Measurements from ENCODE around the gene SRRM3.

The SRRM3 gene

DNA sequence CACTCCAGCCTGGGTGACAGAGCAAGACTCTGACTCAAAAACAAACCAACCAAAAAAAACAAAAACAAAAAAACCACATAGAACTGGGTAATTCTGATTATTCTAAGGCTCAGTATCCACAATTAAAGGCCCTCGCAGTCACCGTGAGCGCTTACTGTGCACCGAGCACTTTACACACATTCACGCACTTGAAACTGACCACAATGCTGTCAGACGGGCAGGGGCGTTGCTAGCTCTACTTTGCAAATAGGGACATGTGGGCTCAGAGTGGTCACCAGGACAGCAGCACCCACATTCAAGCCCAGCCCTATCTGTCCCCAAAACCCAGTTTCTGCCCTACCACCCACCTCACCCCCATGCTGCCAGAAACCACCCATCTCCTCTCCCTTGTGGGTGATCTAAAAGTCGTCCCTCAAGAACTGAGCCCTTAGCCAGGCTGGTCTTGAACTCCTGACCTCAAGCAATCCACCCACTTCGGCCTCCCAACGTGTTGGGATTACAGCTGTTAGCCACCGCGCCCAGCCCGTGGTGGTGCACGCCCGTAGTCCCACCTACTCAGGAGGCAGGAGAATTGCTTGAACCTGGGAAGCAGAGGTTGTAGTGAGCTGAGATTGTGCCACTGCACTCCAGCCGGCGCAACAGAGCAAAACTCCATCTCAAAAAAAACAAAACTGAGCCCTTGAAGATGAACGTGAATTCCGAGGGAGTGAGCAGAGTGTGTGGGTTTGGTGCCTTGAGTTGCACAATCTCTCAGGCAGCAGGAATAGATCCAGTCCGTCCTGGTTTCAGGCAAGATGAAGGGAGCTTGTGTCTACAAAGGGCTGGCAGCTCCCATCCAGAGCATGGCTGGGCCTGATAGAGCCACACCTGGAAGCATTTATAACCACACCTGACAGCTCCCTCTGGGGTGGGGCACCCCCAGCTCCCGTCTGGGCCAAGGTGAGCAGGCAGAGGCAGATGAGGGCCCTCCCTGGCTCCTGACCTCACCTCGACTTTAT, 95.3 kb downstream of the SRRM3 start:
- POLR2A ChIA-PET: interaction anchor here (0.6 to 1.2 kb wide), 4 partner anchors 11 to 21 kb away, joined by 3 to 5 read pairs (median 4); no protein-coding TSS in a partner anchor
- TF ChIP-seq, protein P1, sequence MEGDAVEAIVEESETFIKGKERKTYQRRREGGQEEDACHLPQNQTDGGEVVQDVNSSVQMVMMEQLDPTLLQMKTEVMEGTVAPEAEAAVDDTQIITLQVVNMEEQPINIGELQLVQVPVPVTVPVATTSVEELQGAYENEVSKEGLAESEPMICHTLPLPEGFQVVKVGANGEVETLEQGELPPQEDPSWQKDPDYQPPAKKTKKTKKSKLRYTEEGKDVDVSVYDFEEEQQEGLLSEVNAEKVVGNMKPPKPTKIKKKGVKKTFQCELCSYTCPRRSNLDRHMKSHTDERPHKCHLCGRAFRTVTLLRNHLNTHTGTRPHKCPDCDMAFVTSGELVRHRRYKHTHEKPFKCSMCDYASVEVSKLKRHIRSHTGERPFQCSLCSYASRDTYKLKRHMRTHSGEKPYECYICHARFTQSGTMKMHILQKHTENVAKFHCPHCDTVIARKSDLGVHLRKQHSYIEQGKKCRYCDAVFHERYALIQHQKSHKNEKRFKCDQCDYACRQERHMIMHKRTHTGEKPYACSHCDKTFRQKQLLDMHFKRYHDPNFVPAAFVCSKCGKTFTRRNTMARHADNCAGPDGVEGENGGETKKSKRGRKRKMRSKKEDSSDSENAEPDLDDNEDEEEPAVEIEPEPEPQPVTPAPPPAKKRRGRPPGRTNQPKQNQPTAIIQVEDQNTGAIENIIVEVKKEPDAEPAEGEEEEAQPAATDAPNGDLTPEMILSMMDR (IDR thresholded peaks at IDR 0.05; ENCODE audit: insufficient read depth, low read length, missing control alignments): no peak
- peak; percentile 75 for DNase-seq (ENCODE audit: low read depth, low spot score)
- peak overlapping the region; percentile 8; the same call in 1 of the 2 replicates for H3K4me3 ChIP-seq (ENCODE audit: low read depth, low read length)
- CTCF ChIA-PET: interaction anchor here (1.2 to 8.3 kb wide), 5 partner anchors 8 to 119 kb away, joined by 3 to 164 read pairs (median 4); no protein-coding TSS in a partner anchor

DNA sequence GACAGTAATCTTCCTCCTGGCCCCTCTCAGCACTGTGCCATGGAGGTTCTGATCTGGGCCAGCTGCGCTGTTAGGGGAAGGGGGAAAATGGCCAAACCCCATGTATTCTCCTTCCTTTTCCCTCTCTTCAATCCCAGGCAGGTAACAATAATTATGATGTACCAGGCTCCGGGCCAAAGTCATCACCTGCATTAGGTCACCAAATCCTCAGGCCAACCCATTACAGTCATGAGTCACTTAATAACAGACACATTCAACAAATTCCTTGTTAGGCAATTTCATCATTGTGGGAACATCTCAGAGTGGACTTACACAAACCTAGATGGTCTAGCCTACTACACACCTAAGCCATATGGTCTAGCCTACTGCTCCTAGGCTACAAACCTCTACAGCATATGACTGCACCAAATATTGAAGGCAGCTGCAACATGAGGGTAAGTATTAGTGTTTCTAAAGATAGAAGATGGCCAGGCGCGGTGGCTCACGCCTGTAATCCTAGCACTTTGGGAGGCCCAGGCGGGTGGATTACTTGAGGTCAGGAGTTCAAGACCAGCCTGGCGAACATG, 98.6 kb downstream of the SRRM3 start:
- H3K4me3 ChIP-seq (ENCODE audit: low read depth, low read length): no peak overlapping the region
- no peak for DNase-seq (ENCODE audit: low read depth, low spot score)
- ChIA-PET CTCF (interaction anchor here (1.2 to 2.5 kb wide), 2 partner anchors 9 to 14 kb away, joined by 6 to 11 read pairs; no protein-coding TSS in a partner anchor), POLR2A (no interaction called here)
- TF ChIP-seq, protein P1 (IDR thresholded peaks at IDR 0.05; ENCODE audit: insufficient read depth, low read length, missing control alignments): no peak

DNA sequence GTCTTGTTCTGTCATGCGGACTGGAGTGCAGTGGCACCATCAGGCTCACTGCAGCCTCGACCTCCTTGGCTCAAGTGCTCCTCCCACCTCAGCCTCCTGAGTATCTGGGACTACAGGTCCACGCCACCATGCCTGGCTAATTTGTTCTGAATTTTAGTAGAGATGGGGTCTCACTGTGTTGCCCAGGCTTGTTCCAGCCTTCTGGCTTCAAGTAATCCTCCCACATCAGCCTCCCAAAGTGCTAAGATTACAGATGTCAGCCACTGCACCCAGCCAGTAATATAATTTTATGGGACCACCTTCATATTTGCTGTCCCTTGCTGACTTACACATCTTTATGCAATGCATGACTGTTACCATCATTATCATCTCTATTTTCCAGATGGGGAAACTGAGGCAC, 99.3 kb downstream of the SRRM3 start:
- TF ChIP-seq, protein P1 (IDR thresholded peaks at IDR 0.05; ENCODE audit: insufficient read depth, low read length, missing control alignments): no peak
- CTCF ChIA-PET: interaction anchor here (1.2 to 2.5 kb wide), 2 partner anchors 10 to 14 kb away, joined by 6 to 11 read pairs; no protein-coding TSS in a partner anchor
- DNase-seq (ENCODE audit: low read depth, low spot score): no peak
- POLR2A ChIA-PET: interaction anchor here (2.9 kb wide), 1 partner anchor 9 kb away, joined by 40 read pairs; no protein-coding TSS in a partner anchor
- H3K4me3 ChIP-seq (ENCODE audit: low read depth, low read length): no peak overlapping the region

DNA sequence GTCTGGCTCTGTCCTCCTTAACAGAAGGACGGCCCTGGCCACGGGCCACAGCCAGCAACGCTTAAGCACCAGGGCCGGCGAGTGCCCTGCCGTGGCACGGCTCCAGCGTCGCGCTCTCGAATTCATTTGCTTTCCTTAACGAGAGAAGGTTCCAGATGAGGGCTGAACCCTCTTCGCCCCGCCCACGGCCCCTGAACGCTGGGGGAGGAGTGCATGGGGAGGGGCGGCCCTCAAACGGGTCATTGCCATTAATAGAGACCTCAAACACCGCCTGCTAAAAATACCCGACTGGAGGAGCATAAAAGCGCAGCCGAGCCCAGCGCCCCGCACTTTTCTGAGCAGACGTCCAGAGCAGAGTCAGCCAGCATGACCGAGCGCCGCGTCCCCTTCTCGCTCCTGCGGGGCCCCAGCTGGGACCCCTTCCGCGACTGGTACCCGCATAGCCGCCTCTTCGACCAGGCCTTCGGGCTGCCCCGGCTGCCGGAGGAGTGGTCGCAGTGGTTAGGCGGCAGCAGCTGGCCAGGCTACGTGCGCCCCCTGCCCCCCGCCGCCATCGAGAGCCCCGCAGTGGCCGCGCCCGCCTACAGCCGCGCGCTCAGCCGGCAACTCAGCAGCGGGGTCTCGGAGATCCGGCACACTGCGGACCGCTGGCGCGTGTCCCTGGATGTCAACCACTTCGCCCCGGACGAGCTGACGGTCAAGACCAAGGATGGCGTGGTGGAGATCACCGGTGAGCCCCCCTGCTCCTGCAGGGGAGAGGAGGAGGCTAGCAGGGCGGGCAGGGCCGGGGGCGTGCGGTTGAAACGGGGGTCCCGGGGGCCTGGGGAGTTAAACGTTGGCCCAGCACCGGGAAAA, 100.9 kb downstream of the SRRM3 start, which contains the start of gene HSPB1:
Gene HSPB1 (plus strand): TSS at position 327 of the 855 bp plus-strand sequence. CDS start 40 bp downstream, at position 367.
- peak within 1 kb of the TSS; percentile 97 for H3K4me3 ChIP-seq (ENCODE audit: low read depth, low read length)
- ChIA-PET CTCF (interaction anchor here (1.0 to 5.5 kb wide), 5 partner anchors 10 to 124 kb away, joined by 3 to 67 read pairs (median 5); no protein-coding TSS in a partner anchor), POLR2A (interaction anchor here (0.7 to 3.8 kb wide), 11 partner anchors 8 to 231 kb away, joined by 3 to 40 read pairs (median 4); no protein-coding TSS in a partner anchor)
- TF ChIP-seq, protein P1 (IDR thresholded peaks at IDR 0.05; ENCODE audit: insufficient read depth, low read length, missing control alignments): no peak
- DNase-seq (ENCODE audit: low read depth, low spot score): no peak

DNA sequence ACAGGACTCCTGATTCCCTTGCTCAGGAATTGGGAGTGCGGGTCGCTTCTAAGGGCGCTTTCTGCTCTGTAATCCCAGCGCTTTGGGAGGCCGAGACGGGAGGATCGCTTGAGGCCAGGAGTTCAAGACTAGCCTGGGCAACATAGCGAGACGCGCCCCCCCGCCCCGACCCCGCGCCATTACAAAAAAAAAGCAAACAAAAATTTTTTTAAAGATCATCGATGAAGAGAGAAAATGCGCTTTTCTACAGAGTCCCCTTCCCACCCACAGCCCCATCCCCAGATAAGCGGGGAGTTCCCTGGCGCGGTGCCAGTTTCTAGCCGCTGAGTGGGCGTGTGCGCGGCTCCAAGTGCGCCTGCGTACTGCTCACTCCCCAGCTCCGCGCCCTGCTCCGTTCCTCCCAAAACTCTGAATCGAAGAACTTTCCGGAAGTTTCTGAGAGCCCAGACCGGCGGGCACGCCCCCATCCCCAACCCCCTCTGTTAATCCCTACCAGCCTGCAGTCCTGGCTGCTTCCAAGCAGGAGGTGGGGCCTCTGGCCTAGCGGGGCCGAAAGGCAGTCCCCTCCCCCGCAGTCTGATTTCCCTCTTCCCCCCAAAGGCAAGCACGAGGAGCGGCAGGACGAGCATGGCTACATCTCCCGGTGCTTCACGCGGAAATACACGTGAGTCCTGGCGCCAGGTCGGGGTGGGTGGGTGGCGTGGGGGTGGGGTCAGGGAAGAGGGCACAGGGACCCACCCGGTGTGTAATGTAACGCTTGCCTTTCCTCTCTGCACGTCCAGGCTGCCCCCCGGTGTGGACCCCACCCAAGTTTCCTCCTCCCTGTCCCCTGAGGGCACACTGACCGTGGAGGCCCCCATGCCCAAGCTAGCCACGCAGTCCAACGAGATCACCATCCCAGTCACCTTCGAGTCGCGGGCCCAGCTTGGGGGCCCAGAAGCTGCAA, 101.8 kb downstream of the SRRM3 start:
- peak overlapping the region; percentile 97 for H3K4me3 ChIP-seq (ENCODE audit: low read depth, low read length)
- ChIA-PET POLR2A (interaction anchor here (0.8 to 3.8 kb wide), 9 partner anchors 8 to 125 kb away, joined by 3 to 40 read pairs (median 5); no protein-coding TSS in a partner anchor), CTCF (interaction anchor here (1.0 to 5.5 kb wide), 3 partner anchors 12 to 125 kb away, joined by 3 to 67 read pairs (median 11); no protein-coding TSS in a partner anchor)
- TF ChIP-seq, protein P1 (IDR thresholded peaks at IDR 0.05; ENCODE audit: insufficient read depth, low read length, missing control alignments): no peak
- no peak for DNase-seq (ENCODE audit: low read depth, low spot score)
